ENCODE measurements around the gene ADISSP. TPM values are rescaled to one million over a fixed set of nuclear protein-coding genes. Genes with fewer than 3 reads are reported as not detected.

The ADISSP gene
- total and polyA plus RNA-seq, 2 of the 13 experiments (the other 11 are each of a cell fraction or from before 2014, with no cell fraction given): 38.3 to 90.6 TPM

- TF ChIP-seq ZBTB7B (CRISPR knock-in tag; IDR thresholded peaks at IDR 0.05) (peak; percentile 95), THRA (CRISPR knock-in tag; IDR thresholded peaks at IDR 0.05; ENCODE audit: borderline replicate concordance) (peak; percentile 73; the same call in 1 of the 2 replicates), ZMYM2 (CRISPR knock-in tag; IDR thresholded peaks at IDR 0.05) (peak; percentile 92), NCOA2 (CRISPR knock-in tag; IDR thresholded peaks at IDR 0.05) (peak; percentile 28; the same call in 1 of the 2 replicates), ZNF878 (CRISPR knock-in tag; IDR thresholded peaks at IDR 0.05) (peak; percentile 97; the same call in 1 of the 2 replicates), E2F1 (CRISPR knock-in tag; IDR thresholded peaks at IDR 0.05) (peak; percentile 91), DNMT1 (CRISPR knock-in tag; IDR thresholded peaks at IDR 0.05) (no peak; the same call in 1 of the 2 replicates), CCAR2 (optimal IDR thresholded peaks at IDR 0.05; ENCODE audit: low read depth, low read length) (no peak), ZNF800 (CRISPR knock-in tag; IDR thresholded peaks at IDR 0.05) (peak; percentile 71; the same call in 1 of the 2 replicates), SRSF1 (optimal IDR thresholded peaks at IDR 0.05; ENCODE audit: low read depth, low read length) (peak; percentile 3), ARHGAP35 (CRISPR knock-in tag; IDR thresholded peaks at IDR 0.05; ENCODE audit: borderline replicate concordance) (peak; percentile 57; the same call in 1 of the 2 replicates), TMF1 (CRISPR knock-in tag; IDR thresholded peaks at IDR 0.05; ENCODE audit: low read depth) (peak; percentile 92), HOXA9 (CRISPR knock-in tag; IDR thresholded peaks at IDR 0.05; ENCODE audit: borderline replicate concordance) (no peak), MTF1 (CRISPR knock-in tag; IDR thresholded peaks at IDR 0.05) (peak; percentile 75; the same call in 1 of the 2 replicates), MED8 (CRISPR knock-in tag; IDR thresholded peaks at IDR 0.05; ENCODE audit: insufficient replicate concordance) (peak; percentile 80), PBX2 (CRISPR knock-in tag; IDR thresholded peaks at IDR 0.05) (no peak)
- TF ChIP-seq, protein P1, sequence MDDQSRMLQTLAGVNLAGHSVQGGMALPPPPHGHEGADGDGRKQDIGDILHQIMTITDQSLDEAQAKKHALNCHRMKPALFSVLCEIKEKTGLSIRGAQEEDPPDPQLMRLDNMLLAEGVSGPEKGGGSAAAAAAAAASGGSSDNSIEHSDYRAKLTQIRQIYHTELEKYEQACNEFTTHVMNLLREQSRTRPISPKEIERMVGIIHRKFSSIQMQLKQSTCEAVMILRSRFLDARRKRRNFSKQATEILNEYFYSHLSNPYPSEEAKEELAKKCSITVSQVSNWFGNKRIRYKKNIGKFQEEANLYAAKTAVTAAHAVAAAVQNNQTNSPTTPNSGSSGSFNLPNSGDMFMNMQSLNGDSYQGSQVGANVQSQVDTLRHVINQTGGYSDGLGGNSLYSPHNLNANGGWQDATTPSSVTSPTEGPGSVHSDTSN (CRISPR knock-in tag; IDR thresholded peaks at IDR 0.05; ENCODE audit: borderline replicate concordance): peak; percentile 87; the same call in 1 of the 2 replicates
- TF ChIP-seq, protein P2, sequence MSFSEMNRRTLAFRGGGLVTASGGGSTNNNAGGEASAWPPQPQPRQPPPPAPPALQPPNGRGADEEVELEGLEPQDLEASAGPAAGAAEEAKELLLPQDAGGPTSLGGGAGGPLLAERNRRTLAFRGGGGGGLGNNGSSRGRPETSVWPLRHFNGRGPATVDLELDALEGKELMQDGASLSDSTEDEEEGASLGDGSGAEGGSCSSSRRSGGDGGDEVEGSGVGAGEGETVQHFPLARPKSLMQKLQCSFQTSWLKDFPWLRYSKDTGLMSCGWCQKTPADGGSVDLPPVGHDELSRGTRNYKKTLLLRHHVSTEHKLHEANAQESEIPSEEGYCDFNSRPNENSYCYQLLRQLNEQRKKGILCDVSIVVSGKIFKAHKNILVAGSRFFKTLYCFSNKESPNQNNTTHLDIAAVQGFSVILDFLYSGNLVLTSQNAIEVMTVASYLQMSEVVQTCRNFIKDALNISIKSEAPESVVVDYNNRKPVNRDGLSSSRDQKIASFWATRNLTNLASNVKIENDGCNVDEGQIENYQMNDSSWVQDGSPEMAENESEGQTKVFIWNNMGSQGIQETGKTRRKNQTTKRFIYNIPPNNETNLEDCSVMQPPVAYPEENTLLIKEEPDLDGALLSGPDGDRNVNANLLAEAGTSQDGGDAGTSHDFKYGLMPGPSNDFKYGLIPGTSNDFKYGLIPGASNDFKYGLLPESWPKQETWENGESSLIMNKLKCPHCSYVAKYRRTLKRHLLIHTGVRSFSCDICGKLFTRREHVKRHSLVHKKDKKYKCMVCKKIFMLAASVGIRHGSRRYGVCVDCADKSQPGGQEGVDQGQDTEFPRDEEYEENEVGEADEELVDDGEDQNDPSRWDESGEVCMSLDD (CRISPR knock-in tag; IDR thresholded peaks at IDR 0.05; ENCODE audit: borderline replicate concordance): peak; percentile 88
These were observed at the start of gene ADISSP (continued) for GRCh38 chr20:3767427-3768341.

Measured in HepG2 (cell line).